GM18870 (cell line): ENCODE measurements around the gene RARG.

ENCODE experiments used
- ATAC-seq: cut with Tn5 transposase; IDR thresholded peaks from one replicate; pipeline ENCODE4 v1.9.1; 2021; ENCODE audit warnings: moderate library complexity; ENCODE audit not compliant: unreplicated experiment

Gene RARG

GRCh38 chr12:53231921-53232645 lies at the start of gene RARG:
TSS of gene RARG (minus strand) at chr12:53232209. CDS start at chr12:53227545, 4,664 bp downstream.
- ATAC-seq: no peak

GRCh38 chr12:53279888-53280498 lies 48.0 kb upstream of the RARG start:
- no peak for ATAC-seq

GRCh38 chr12:53279283-53279869 lies 47.4 kb upstream of the RARG start:
- ATAC-seq: no peak

- ATAC-seq: no peak
Measured at GRCh38 chr12:53277981-53278380, 46.0 kb upstream of the RARG start.

- ATAC-seq: no peak
Measured at GRCh38 chr12:53276511-53276910, 44.5 kb upstream of the RARG start.

- ATAC-seq: no peak
Measured at GRCh38 chr12:53274445-53274844, 42.4 kb upstream of the RARG start.

- no peak for ATAC-seq
Measured at GRCh38 chr12:53268630-53269562, 36.9 kb upstream of the RARG start.

- ATAC-seq: peak; percentile 58
Measured at GRCh38 chr12:53267999-53268629, 36.1 kb upstream of the RARG start, which contains the start of gene ESPL1. TSS of gene ESPL1 (plus strand) at chr12:53268299. CDS start at chr12:53268767, 468 bp downstream.

- ATAC-seq: peak; percentile 11
Measured at GRCh38 chr12:53267306-53267998, 35.4 kb upstream of the RARG start.

GRCh38 chr12:53265783-53266182 lies 33.8 kb upstream of the RARG start:
- ATAC-seq: no peak

GRCh38 chr12:53259891-53260290 lies 27.9 kb upstream of the RARG start:
- no peak for ATAC-seq

- ATAC-seq: no peak
Measured at GRCh38 chr12:53258541-53259539, 26.8 kb upstream of the RARG start.

GRCh38 chr12:53255996-53256395 lies 24.0 kb upstream of the RARG start:
- ATAC-seq: no peak

- no peak for ATAC-seq
Measured at GRCh38 chr12:53254816-53255545, 23.0 kb upstream of the RARG start.

- no peak for ATAC-seq
Measured at GRCh38 chr12:53253298-53253697, 21.3 kb upstream of the RARG start.

- no peak for ATAC-seq
Measured at GRCh38 chr12:53252349-53252916, 20.4 kb upstream of the RARG start.

GRCh38 chr12:53251477-53252348 lies 19.7 kb upstream of the RARG start:
- no peak for ATAC-seq
